ENCODE data around the gene CAB39. TPM values are rescaled to one million over a fixed set of nuclear protein-coding genes. Genes with fewer than 3 reads are reported as not detected.

CAB39 gene
- 10 to 100 TPM; 77.1 to 91.5 (median 84.1) TPM for polyA plus RNA-seq (ENCODE audit: insufficient read length in 4 of 4)

DNA sequence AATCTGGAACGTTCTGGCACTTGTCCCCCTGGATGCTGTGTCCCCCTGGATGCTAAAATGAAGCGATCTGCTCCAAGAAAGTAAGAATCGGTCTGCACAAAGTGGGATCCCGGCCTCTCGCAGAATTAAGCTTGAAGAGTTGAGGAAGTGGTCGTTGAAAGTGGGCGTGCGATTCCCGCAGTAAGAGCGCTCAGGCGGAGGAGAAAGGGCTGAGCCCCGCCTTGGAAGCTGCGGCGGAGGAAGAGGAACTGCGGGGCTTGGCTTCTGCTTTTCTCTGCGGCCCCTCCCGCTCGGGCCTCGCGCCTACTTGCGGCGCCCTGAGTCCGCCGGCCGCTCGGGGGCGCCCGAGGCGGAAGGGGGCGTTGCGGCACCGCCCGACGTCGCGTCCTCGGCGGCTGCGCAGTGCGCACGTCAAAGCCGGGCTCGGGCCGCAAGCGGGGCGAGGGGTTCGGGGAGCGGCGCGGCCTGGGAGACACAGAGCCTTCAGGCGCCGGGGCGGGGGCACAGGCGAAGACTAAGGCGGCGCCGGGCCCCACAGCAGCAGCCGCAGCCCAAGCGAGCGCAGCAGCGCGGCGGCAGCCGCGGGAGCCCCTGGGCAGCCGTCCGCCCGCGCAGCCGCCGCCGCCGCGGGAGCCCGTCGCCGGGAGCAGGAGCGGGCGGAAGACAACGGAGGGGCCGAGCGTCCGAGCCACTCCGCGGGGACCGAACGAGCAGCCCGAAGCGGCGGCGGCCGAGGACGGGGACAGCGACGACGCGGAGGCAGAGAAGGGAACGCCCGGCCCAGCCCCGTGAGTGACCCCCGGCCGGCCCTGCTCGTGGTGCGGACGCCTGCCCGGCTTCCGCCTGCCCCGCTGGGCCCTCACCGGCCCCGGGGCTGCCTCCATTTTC lies at the start of gene CAB39:
Gene CAB39 (plus strand): TSS at position 400 of the 888 bp plus-strand sequence. CDS start 47,160 bp downstream, outside the sequence.
- peak; percentile 73 to 87 (median 80) for DNase-seq (ENCODE audit: low read depth in 4 of 4, low spot score in 2 of 4)

DNA sequence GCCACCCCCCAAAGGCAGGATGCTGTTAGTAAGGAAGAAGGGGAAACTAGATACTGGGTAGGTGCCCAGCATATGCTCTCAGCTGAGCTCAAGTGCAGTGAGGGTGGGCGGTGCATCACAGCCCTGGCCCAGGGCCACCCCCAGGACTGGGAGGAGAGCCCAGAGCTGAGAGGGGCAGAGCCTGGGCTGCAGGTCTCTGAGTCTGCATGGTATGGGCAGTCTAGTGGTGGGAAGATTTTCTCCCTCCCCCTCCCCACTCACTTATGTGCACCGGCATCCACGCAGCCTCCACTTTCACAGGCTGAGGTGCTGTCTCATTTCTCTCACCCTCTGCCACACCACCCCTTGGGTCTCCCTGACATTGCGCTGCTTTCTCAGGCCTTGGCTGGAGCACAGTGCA lies 48.5 kb upstream of the CAB39 start:
- no peak for DNase-seq (ENCODE audit: low read depth in 4 of 4, low spot score in 2 of 4)

DNA sequence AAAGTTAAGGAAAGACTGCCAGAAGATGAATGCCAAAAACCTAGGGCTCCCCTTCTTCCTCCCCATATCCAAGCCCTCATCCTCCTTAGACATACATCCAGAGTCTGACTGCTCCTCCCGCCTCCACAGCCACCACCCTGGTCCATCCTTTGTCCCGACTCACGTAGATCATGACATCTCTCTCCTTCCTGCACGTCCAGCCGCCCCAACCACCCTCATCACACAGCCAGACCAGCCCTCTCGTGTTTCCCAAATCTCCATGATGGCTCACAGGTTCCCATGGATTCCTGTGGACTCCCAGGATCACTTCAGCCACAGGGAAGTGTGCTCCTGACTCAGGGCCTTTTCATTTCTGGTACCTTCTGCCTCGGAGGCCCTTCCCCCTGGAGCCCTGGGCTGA lies 47.8 kb upstream of the CAB39 start:
- no peak for DNase-seq (ENCODE audit: low read depth in 4 of 4, low spot score in 2 of 4)

DNA sequence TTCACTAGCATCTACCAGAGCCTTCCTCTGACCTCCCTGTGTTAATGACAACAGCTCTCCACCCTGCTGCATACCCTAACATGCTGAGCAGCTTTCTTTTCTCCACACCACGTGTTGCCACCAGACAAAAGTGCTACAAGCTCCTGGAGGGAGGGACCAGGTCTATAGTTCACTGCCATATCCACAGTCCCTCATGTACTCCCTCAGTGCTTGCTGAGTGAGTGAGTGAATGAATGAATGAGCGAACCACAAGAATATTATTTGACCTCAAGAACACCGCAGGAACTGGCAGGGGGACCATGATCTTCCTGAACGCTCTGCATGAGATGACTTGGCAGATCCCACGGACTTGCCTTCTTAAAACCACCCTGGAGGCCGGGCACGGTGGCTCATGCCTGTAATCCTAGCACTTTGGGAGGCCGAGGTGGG lies 47.4 kb upstream of the CAB39 start:
- DNase-seq (ENCODE audit: low read depth in 4 of 4, low spot score in 2 of 4) = no peak

DNA sequence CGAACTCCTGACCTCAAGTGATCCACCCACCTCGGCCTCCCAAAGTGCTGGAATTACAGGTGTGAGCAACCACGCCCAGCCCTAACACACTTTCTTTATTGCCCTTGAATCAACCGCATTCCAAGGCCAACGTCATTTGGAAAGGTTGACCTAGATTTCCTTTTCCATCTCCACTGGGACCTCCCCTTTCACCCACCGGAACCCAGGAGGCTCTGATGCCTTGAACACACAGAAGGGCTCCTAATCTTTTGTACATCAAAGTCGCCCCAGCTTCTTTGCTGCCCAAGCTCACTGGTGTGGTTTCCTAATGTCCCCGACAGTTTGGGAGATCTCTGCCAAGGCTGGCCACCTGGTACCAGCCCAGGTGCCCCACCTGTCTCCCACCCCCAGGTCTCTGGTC lies 46.2 kb upstream of the CAB39 start:
- DNase-seq (ENCODE audit: low read depth in 4 of 4, low spot score in 2 of 4) = no peak

DNA sequence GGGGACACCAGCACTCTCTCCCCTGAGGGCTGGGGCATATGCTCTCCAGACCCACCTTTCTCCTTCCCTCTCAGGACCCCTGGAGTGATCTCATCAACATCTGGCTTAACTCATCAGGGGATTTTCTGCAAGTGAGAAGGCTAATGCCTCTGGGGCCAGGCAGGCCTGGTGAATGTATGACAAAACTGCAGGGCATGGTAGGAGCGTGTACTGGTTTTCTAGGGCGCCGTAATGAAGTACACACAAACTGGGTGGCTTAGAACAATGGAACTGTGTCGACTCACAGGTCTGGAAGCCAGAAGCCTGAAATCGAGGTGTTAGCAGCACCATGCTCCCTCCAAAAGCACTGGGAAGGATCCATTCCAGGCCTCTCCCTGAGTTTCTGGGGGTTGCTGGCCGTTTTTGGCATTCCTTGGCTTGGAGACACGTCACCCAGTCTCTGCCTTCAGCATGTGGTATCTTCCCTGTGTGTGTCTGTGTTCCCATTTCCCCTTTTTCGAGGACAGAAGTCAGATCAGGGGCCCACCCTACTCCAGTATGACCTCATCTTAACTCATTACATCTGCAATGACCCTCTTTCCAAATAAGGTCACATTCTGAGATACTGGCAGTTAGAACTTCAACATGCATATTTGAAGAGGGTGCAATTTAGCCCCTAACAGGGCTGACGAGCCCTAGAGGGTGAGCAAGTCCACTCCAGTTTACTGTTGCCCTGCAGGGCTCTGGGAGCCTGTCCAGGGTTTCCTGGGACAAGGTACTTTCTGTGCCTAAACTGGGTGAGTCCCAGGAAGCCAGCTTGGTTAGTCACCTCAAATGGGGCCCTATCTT lies 45.5 kb upstream of the CAB39 start:
- no peak for DNase-seq (ENCODE audit: low read depth in 4 of 4, low spot score in 2 of 4)

DNA sequence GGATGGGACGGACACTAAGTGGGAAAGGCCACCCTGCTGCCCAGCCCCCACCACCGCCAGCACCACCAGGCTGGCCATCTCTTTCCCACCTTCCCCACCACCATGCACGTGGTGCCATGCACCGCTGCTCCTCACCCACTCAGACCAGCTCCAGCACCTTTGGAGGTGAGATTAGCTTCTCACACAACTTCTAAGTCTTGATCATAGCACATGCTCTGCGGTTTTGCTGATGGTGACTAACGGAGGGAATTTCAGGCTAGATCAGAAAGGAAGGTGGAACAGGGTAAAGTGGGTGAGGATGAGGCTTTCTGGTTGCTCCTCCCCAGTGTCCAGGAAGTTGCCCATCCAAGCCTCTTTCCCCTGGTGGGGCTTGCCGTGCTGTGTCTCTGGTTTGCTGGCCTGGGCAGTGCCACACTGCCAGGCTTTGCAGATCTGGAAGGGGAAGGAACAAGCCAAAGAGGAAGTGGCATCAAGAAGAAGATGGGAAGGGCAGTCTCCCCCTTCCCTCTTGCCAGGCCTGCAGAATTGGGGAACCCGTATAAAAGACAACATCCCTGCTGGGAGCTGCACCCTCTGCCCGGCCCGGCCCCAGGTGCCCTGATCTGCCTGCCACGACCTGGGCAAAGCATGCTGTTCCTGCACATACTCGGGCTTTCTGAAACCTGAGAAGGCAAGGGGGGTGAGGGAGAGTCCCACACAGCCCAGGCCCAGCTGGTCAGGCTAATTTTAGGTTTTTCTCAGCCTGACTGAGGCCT lies 44.3 kb upstream of the CAB39 start:
- peak in 1 of 4 donors; percentile 36 for DNase-seq (ENCODE audit: low read depth in 4 of 4, low spot score in 2 of 4)

DNA sequence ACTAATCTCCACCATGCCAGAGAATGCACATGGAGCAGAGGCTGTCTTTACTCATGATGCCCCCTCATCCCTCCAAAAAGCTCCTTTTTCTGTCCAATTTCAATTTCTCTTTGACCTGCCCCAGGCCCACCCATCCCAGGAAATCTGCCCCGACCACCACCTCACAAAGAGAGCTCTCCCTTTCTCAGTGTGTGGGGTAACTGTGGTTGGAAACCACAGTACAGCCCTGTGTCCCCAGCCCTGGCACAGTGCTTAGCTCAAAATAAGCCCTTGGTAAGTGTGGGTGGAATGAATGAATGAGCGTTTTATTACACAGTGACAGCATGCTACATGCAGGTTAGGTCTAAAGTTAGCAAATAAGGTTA lies 43.7 kb upstream of the CAB39 start:
- DNase-seq (ENCODE audit: low read depth in 4 of 4, low spot score in 2 of 4) = no peak

DNA sequence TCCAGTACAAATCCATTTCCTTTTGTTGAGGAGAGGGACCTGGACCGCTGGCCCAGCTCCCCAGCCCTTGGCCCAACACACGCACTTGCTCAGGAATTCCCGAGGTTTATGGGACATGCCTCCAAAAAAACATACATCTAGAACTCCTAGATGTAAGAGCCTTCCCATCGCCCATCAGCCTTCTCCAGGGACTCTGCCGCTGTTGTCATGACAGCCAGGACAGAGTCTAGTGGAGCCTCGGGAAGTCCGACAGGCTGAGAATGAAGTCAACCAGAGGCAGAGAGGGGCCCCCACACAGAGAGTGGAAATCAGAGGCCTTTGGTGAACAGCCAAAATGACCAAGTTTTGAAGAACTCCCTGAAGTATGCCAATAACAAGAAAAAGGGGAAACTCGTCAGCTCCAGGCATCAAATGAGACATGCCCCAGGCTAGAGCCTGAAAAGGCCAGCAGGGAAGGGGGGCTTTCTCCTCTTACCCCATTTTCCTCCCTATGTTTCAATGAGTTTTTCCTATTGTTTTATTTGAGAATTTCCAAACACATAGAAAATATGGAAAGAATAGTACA lies 43.2 kb upstream of the CAB39 start:
- no peak for DNase-seq (ENCODE audit: low read depth in 4 of 4, low spot score in 2 of 4)

DNA sequence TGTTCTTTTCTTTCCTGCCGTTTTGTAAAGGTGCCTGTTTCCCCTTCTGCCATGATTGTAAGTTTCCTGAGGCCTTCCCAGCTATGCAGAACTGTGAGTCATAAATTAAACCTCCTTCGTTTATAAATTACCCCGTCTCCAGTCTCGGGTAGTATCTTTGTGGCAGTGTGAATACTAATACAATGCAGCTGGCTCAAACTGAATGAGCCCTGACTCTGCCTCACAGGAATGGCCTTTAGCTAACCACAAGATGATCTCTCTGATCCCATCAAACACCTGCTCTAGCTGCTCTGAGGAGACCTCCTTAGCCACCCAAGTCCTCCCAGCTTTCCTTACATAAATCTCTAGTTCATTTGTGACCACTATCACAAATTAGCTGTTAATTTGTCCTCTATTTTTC lies 41.5 kb upstream of the CAB39 start:
- no peak for DNase-seq (ENCODE audit: low read depth in 4 of 4, low spot score in 2 of 4)

DNA sequence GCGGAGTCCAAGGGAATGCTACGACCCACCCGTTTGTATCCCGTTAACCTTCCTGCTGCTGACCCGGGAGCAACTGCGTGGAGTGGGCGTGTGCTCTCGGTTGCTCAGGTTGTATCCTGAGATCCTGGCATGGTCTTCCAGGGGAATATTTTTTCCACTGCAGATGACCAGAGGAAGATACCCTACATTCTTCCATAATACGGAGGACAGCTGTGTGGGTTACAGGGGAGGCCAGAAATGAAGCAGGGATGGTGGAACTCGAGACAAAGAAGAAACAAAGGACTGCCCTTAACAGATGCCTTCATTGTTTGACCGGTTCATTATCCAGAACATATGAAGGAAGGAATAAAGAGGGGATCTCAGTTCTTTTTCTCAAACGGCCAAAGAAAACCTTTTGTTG lies 39.8 kb upstream of the CAB39 start:
- no peak for DNase-seq (ENCODE audit: low read depth in 4 of 4, low spot score in 2 of 4)

DNA sequence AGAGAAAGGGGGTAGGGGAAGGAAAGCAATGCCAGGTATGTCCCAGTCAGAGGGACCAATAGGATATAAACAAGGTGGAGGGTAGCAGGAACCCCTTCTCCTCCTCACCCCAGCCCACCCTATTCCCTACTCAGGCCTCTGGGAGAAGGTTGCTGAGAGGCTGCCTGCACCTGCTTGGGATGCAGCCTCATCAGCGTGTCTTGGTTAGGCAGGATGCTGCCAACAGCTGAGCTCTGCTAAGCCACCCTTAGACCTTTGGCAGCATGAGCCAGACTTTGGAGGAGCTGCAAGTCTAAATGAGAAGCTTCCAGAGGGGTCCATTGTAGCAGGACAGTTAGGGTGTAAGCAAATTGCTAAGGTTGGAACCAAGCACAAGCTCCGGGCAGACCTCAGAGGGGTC lies 38.2 kb upstream of the CAB39 start:
- no peak for DNase-seq (ENCODE audit: low read depth in 4 of 4, low spot score in 2 of 4)

DNA sequence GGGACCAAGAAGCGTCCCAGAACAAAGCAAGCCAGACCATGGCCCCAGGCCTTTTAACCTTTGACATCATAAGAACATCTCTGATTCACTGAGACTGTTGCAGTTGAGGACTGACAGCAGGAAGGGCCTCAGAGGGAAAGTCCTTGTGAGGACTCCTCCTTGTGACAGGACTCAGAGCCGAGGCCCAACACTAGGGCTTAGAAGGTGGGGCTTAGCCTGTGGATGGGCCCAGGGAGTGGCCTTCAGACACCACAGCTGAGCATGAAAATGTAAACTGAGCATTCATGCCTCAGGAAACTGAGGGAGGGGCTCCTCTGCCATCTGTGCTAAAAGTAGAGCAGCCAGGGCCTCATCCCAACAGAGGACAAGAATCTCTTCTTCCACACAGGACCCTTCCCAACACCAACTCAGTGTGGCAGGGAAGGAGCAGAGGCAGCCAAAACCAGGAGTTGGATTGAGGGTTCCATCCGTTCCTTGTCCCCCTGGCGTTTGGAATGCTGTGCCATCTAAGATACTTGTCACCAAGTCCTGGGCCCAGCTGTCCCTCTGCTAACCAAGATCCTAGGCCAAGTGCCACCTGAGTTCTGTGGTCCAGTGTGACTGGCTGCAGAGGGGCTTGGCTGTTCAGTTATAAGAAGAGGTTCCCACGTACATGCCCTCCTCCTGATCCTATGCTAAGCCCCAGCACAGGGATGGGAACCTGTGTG lies 37.5 kb upstream of the CAB39 start:
- no peak for DNase-seq (ENCODE audit: low read depth in 4 of 4, low spot score in 2 of 4)

DNA sequence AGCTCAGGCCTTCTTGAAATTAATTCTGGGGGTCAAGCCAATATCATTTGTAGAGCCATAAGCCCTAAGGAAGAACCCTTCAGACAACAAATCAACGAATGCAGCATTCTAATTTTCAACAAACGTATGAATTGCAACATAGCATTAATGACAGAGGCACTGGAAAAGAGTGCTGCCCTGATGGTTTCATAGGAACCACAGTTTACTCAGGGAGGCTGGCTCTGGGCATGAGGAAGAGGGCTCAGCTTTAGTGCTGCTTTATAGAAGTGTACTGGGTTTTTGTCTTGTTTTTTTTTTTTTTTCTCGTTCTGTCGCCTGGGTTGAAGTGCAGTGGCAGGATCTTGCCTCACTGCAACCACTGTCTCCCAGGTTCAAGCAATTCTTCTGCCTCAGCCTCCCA lies 36.1 kb upstream of the CAB39 start:
- no peak for DNase-seq (ENCODE audit: low read depth in 4 of 4, low spot score in 2 of 4)

DNA sequence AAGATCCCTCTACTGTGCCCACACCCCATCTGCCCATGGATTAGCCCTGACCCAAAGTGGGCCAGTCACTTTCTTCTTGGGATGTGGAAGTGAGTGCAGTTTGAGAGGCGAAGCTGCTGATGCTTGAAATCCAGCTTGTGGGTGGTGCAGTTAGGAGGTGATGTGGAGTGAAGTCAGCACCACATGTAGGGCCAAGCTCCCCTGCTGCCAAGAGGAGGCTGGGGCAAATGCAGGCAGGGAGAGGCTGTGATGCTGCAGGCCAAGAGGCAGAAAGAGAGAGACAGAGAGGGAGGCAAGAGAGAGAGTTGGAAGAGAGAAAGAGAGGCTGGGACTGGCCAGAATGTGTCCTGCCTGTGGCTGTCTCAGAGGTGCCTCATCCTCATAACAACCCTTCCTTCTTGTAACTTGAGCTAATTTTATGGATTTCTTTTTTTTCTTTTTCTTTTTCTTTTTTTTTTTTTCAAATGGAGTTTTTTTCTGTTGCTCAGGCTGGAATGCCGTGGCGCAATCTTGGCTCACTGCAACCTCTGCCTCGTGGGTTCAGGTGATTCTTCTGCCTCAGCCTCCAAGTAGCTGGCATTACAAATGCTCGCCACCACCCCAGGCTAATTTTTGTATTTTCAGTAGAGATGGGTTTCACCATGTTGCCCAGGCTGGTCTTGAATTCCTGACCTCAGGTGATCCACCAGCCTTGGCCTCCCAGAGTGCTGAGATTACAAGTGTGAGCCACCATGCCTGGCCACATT lies 35.3 kb upstream of the CAB39 start:
- DNase-seq (ENCODE audit: low read depth in 4 of 4, low spot score in 2 of 4) = no peak

DNA sequence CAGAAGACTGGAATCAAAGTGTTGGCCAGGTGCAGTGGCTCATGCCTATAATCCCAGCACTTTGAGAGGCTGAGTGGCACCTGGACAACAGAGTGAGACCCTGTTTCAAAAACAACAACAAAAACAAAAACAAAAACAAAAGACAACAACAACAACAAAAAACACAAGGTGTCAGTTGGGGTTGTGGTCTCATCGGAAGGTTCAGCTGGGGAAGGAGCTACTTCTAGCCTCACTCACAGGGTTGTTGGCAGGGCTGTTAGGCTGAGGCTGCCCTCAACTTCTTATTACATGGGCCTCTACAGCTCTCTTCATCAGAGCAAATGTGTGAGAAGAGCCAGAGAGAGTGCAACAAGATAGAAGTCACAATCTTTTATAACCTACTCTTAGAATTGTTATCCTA lies 34.6 kb upstream of the CAB39 start:
- no peak for DNase-seq (ENCODE audit: low read depth in 4 of 4, low spot score in 2 of 4)

DNA sequence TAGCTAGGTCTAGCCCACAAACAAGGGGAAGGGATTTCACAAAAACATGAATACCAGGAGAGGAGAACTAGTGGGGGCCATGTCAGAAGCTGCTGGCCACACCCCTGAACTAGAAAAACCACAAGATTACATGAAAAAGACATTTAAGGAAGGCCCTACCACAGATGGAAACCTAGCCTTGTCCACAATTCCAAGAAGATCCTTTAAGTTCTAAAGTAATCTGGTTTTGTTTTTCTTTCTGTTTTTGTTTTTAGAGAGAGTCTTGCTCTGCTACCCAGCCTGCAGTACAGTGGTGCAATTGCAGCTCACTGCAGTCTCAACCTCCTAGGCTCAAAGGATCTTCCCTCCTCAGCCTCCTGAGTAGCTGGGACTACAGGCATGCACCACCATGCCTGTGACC lies 34.2 kb upstream of the CAB39 start:
- DNase-seq (ENCODE audit: low read depth in 4 of 4, low spot score in 2 of 4) = no peak

DNA sequence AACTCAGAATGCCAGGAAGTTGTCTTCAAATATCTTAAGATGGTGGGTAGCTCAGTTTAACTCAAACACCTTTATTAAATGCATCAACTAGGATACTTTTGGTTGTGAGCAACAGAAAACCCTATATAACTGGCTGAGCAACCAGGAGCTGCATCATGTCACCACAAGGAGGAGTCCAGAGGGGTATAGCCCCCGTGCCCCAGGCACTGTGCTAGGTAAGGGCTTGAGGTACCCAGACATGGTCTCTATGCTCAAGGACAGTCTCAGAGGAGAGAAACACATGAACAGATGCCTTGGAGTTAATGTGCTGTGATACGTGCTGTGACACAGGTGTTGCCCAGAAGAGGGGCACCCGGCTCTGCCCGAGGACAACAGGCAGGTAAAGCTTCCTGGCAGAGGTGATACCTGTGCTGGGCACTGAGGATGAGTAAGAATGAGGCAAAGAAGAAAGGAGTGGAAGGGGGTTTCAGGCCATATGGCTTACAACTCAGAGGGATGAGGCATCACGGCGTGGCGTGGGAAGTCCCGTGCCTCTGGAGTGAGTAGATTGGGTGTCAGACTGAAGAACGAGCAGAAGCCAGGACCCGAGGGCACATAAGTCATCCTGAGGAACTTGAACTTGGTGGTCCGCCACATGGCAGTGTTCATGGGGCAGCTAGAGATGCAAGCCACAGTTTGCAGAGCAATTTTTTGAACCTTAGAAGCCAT lies 32.0 kb upstream of the CAB39 start:
- no peak for DNase-seq (ENCODE audit: low read depth in 4 of 4, low spot score in 2 of 4)

DNA sequence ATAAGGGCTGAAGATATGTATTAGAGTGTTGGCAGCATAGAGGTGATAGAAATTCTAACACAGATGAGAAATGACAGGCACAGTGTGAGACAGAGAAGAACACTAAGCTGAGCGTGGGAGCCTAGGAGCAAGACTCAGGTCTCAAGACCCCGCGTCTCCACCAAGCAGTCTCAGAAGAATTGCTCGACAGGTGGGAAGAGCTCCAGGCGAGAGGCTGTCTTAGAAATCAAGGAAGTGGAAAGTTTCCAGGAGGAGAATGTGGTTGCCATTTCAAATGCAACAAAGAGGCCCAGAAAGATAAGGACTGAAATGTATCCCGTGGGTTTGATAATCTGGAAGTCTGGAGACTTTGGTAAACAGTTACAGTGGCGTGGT lies 31.5 kb upstream of the CAB39 start:
- no peak for DNase-seq (ENCODE audit: low read depth in 4 of 4, low spot score in 2 of 4)
